Loucy (cell line): ENCODE data around the gene SLC26A1.

Experiments used
- H2AFZ ChIP-seq: fragments of 200-600 bp; sonication (generic); 2 replicates; pipeline ENCODE4 v1.6.0; 2016; ENCODE audit warnings: antibody characterized with exemption, mild to moderate bottlenecking, low read length, moderate library complexity
- H3F3A ChIP-seq: fragments of 200-600 bp; 2 replicates; pipeline ENCODE4 v1.6.0; 2016; ENCODE audit warnings: antibody characterized with exemption, low read depth, mild to moderate bottlenecking
- H3K27me3 ChIP-seq: fragments of 200-600 bp; sonication (generic); 2 replicates; pipeline ENCODE4 v1.6.1; 2014; ENCODE audit warnings: low read length, mild to moderate bottlenecking; ENCODE audit not compliant: insufficient read depth, poor library complexity, severe bottlenecking
- H3K36me3 ChIP-seq: fragments of 200-600 bp; sonication (generic); 2 replicates; pipeline ENCODE4 v1.6.1; 2016; ENCODE audit warnings: low read length; ENCODE audit not compliant: insufficient read depth
- H3K4me1 ChIP-seq: fragments of 200-600 bp; sonication (generic); 2 replicates; pipeline ENCODE4 v1.5.1; 2014; ENCODE audit warnings: low read length, mild to moderate bottlenecking; ENCODE audit not compliant: insufficient read depth, poor library complexity, severe bottlenecking
- H3K4me2 ChIP-seq: fragments of 200-600 bp; sonication (generic); 2 replicates; pipeline ENCODE4 v1.6.0; 2014; ENCODE audit warnings: antibody characterized with exemption, low read length, low read depth, mild to moderate bottlenecking; ENCODE audit not compliant: poor library complexity, severe bottlenecking
- H3K4me3 ChIP-seq: fragments of 200-600 bp; sonication (generic); 2 replicates; pipeline ENCODE4 v1.5.1; 2014; ENCODE audit warnings: low read length, mild to moderate bottlenecking, mixed read lengths; ENCODE audit not compliant: poor library complexity, severe bottlenecking
- H3K79me2 ChIP-seq: fragments of 200-600 bp; sonication (generic); 2 replicates; pipeline ENCODE4 v1.6.1; 2014; ENCODE audit warnings: low read length; ENCODE audit not compliant: insufficient read depth
- H3K9ac ChIP-seq: fragments of 200-600 bp; sonication (generic); 2 replicates; pipeline ENCODE4 v1.6.0; 2014; ENCODE audit warnings: mild to moderate bottlenecking, low read depth, low read length, moderate library complexity; ENCODE audit not compliant: poor library complexity, severe bottlenecking
- H3K9me2 ChIP-seq: fragments of 200-600 bp; sonication (generic); replicated peaks from 2 replicates; pipeline ENCODE4 v1.6.1; 2016; ENCODE audit warnings: low read depth, low read length, mixed read lengths
- H3K9me3 ChIP-seq: fragments of 200-600 bp; sonication (generic); 2 replicates; pipeline ENCODE4 v1.6.1; 2014; ENCODE audit warnings: mild to moderate bottlenecking, antibody characterized with exemption, low read length, low read depth; ENCODE audit not compliant: insufficient read depth
- H4K20me1 ChIP-seq: fragments of 200-600 bp; sonication (generic); 2 replicates; pipeline ENCODE4 v1.6.0; 2014; ENCODE audit warnings: antibody characterized with exemption, low read length, mild to moderate bottlenecking; ENCODE audit not compliant: insufficient read depth, poor library complexity, severe bottlenecking
- EZH2phosphoT487 ChIP-seq: fragments of 200-600 bp; IDR thresholded peaks from 2 replicates; pipeline ENCODE4 v1.6.1; 2018; ENCODE audit warnings: antibody characterized with exemption, mild to moderate bottlenecking, moderate library complexity, borderline replicate concordance
- TF ChIP-seq, protein P1 (sequence below): fragments of 200-600 bp; sonication (generic); conservative IDR thresholded peaks from 2 replicates; pipeline ENCODE4 v1.5.1; 2014; ENCODE audit warnings: mild to moderate bottlenecking, antibody characterized with exemption, low read length

The SLC26A1 gene

DNA sequence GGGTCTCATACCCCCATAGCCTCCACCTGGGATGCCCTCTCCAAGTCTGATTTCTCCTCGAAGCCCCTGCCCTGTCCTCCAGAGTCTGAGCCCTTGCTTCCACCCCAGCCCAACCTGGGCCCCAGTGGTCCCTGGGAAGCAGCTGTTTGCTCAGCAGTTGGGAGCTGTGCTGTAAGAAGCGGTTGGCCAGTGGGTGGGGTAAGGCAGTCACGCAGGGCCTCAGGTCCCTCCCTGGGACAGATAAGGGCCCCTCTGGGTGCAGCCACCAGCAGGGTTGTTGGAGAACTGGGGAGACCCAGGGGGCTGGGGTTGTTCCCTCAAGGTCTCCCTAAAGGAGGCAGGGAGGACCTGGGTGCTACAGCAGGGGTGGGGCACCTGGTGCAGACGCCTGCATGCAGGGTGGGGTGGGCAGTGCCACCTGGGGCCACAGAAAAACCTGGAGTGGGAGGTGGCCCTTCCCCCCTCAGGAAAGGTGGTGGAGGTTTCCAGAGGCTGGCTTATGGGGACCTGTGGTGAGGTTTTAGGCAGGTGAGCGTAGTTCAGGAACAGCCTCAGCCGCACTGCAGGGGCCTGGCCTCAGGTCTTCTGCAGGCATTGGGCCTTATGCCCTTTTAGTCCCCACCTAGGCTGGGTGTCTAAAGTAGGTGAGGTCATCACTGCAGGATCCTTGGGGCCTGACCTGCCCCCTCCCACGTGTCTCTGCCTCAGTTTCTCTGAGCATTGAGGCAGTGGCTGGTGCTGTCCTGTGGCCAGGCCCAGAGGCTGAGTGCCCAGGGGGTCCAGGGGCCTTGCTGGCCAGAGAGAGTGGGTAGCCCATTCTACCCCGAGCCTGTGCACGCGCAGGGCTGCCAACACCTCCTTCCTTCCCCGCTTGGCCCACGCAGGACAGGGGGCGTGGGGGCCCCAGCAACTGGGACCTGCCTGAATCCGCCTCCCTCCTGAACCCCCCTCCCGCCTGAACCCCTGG, 3.1 kb upstream of the SLC26A1 start:
- no peaks in the 10 kb centered on the region for H3K36me3 ChIP-seq
- H3K27me3 ChIP-seq: no peaks in the 10 kb centered on the region
- no peak overlapping the region for H3K4me2 ChIP-seq
- no peaks in the 10 kb centered on the region for H3K79me2 ChIP-seq
- H3K4me1 ChIP-seq: no peaks in the 10 kb centered on the region
- H3K9me3 ChIP-seq: no peaks in the 10 kb centered on the region
- no peak overlapping the region for H3K4me3 ChIP-seq
- TF ChIP-seq, protein P1, sequence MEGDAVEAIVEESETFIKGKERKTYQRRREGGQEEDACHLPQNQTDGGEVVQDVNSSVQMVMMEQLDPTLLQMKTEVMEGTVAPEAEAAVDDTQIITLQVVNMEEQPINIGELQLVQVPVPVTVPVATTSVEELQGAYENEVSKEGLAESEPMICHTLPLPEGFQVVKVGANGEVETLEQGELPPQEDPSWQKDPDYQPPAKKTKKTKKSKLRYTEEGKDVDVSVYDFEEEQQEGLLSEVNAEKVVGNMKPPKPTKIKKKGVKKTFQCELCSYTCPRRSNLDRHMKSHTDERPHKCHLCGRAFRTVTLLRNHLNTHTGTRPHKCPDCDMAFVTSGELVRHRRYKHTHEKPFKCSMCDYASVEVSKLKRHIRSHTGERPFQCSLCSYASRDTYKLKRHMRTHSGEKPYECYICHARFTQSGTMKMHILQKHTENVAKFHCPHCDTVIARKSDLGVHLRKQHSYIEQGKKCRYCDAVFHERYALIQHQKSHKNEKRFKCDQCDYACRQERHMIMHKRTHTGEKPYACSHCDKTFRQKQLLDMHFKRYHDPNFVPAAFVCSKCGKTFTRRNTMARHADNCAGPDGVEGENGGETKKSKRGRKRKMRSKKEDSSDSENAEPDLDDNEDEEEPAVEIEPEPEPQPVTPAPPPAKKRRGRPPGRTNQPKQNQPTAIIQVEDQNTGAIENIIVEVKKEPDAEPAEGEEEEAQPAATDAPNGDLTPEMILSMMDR: no peak
- no peak for TF ChIP-seq EZH2phosphoT487
- H4K20me1 ChIP-seq: no peaks in the 10 kb centered on the region
- no peaks in the 10 kb centered on the region for H3K9me2 ChIP-seq
- H2AFZ ChIP-seq: no peak overlapping the region
- no peaks in the 10 kb centered on the region for H3F3A ChIP-seq
- no peak overlapping the region for H3K9ac ChIP-seq

DNA sequence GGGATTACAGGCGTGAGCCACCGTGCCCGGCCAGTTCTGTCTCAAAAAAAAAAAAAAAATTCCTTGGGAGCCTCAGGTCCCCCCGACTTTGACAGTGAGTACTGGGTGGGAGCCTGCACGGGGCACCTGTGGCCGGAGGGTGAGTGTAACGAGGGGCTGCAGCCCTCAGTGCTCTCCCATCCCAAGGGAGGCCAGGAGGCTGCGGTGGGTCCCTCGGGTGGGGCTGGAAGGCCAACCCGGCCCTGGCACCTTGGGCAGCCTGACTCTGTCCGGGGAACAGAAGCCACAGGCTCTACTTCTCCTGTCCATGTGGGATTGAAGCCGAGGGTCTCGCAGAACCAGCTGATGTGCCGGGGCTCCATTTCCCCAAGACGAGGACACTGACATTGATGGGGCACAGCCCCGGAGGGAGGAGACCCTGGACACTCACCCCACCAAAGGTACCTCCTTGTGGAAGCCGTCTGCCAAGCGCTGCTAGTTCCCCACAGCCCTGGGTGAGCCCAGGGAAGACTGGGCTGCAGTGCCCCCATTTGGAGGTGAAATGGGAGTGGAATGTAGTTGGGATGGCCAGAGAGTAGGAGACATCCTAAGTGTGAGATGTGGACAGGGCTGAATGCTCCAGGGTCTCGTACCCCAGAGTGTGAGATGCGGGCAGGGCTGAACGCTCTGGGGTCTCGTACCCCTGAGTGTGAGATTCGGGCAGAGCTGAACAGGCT, 2.3 kb upstream of the SLC26A1 start:
- H3K9me2 ChIP-seq: no peaks in the 10 kb centered on the region
- no peaks in the 10 kb centered on the region for H3K9me3 ChIP-seq
- no peak overlapping the region for H2AFZ ChIP-seq
- no peaks in the 10 kb centered on the region for H3K27me3 ChIP-seq
- no peak overlapping the region for H3K4me3 ChIP-seq
- no peak overlapping the region for H3K4me2 ChIP-seq
- H3K9ac ChIP-seq: no peak overlapping the region
- no peaks in the 10 kb centered on the region for H3K79me2 ChIP-seq
- no peaks in the 10 kb centered on the region for H4K20me1 ChIP-seq
- H3K36me3 ChIP-seq: no peaks in the 10 kb centered on the region
- H3F3A ChIP-seq: no peaks in the 10 kb centered on the region
- TF ChIP-seq, protein P1: no peak
- TF ChIP-seq EZH2phosphoT487: no peak
- no peaks in the 10 kb centered on the region for H3K4me1 ChIP-seq

DNA sequence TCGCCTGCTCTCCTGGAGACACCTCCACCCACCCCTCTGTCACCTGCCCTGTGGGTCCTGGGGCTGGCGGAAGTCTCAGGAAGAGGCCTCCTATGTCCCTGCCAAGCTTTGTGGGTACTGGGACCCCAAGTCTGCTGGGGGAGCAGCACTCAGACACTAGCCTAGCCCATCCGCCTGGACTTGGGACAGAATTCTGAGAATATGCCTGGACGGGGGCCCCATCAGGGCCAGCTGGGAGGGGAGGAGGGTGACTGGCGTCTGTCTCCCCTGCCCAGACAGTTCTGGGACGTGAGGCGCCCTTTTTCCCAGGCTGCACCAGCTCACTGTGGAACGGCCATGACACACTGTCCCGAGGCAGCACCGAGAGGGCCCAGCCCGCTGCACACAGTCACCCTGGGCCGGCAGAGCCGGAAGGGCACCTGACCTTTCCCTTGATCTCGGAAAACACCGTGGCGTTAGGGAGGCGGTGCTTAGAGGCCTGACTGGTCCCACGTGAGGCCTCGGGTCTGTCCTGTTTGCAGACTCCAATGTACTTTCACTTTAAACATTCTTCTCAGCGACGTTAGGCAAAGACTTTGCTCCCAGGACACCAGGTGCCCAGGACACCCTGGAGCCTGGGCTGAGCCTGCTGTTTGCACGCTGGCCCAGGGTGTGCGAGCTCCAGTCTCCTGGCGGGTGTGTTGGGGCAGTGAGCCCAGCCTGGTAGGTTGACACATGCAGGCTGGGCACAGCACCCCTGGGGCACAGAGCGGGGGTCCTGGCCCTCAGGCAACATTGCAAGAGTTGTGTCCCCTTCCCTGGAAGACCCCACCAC, 700 bp downstream of the SLC26A1 start:
- no peak for TF ChIP-seq EZH2phosphoT487
- TF ChIP-seq, protein P1: no peak
- no peaks in the 10 kb centered on the region for H3F3A ChIP-seq
- H3K9me3 ChIP-seq: no peaks in the 10 kb centered on the region
- H3K4me3 ChIP-seq: no peak overlapping the region
- no peaks in the 10 kb centered on the region for H4K20me1 ChIP-seq
- H3K79me2 ChIP-seq: no peaks in the 10 kb centered on the region
- H2AFZ ChIP-seq: no peak overlapping the region
- H3K9ac ChIP-seq: no peak overlapping the region
- no peaks in the 10 kb centered on the region for H3K9me2 ChIP-seq
- no peaks in the 10 kb centered on the region for H3K27me3 ChIP-seq
- H3K4me1 ChIP-seq: peaks cover 4% of the 10 kb centered on the region
- H3K36me3 ChIP-seq: no peaks in the 10 kb centered on the region
- no peak overlapping the region for H3K4me2 ChIP-seq
